ENCODE data around the gene C19orf85.

DNA sequence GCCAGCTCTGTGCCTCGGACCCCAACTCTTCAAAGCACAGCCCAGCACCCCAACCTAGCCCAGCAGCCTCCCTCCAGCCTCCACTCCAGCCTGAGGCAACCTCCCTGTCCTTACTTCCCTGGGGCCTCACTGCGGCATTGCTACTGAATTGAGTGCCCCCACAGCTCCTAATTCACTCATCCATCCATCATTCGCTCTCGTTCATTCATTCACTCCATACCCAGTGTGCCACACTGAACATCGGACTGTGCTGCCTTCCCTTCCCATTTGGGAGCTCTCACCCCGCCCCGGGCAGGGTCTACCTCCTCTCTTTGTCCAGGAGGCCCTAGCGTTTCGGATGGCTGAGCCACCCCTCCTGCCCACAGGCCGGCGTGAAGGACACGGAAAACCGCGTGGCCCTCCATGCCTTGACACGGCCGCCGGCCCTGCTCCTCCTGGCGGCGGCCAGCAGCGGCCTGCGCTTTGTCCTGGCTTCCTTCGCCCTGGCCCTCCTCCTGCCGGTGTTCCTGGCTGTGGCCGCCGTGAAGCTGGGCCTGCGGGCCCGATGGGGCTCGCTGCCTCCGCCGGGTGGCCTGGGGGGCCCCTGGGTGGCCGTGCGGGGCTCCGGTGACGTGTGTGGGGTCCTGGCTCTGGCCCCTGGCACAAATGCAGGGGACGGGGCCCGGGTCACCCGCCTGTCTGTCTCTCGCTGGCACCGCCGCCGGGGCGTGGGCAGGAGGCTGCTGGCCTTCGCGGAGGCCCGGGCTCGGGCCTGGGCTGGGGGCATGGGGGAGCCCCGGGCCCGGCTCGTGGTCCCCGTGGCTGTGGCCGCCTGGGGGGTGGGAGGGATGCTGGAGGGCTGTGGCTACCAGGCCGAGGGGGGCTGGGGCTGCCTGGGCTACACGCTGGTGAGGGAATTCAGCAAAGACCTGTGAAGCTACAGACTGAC is 21.8 kb upstream of the C19orf85 start:
- TF ChIP-seq EZH2 (IDR thresholded peaks at IDR 0.05; ENCODE audit: low read depth) (no peak), CTCF (conservative IDR thresholded peaks at IDR 0.05) (no peak)

Data from PC-9 (cell line).